Measurements from ENCODE around the gene ARHGEF4. TPM values are rescaled to one million over a fixed set of nuclear protein-coding genes. Genes with fewer than 3 reads are reported as not detected.

Gene ARHGEF4
- total RNA-seq, 1 donor from 2014 or later: 9.4 TPM

- no peak for DNase-seq (ENCODE audit: low spot score)
Measured at GRCh38 chr2:130915149-130915548, 78.4 kb downstream of the ARHGEF4 start.

GRCh38 chr2:130915595-130916437, 79.1 kb downstream of the ARHGEF4 start:
- no peak for DNase-seq (ENCODE audit: low spot score)

GRCh38 chr2:130916438-130916705, 79.7 kb downstream of the ARHGEF4 start:
- no peak for DNase-seq (ENCODE audit: low spot score)

- DNase-seq (ENCODE audit: low spot score): no peak
Measured at GRCh38 chr2:130917006-130917688, 80.4 kb downstream of the ARHGEF4 start.

- DNase-seq (ENCODE audit: low spot score): no peak
Measured at GRCh38 chr2:130918393-130918792, 81.7 kb downstream of the ARHGEF4 start.

GRCh38 chr2:130920415-130921163, 83.9 kb downstream of the ARHGEF4 start:
- no peak for DNase-seq (ENCODE audit: low spot score)

GRCh38 chr2:130921164-130921476, 84.4 kb downstream of the ARHGEF4 start:
- DNase-seq (ENCODE audit: low spot score): no peak

GRCh38 chr2:130922417-130922816, 85.7 kb downstream of the ARHGEF4 start:
- DNase-seq (ENCODE audit: low spot score): no peak

GRCh38 chr2:130928385-130928784, 91.7 kb downstream of the ARHGEF4 start:
- no peak for DNase-seq (ENCODE audit: low spot score)

- no peak for DNase-seq (ENCODE audit: low spot score)
Measured at GRCh38 chr2:130930740-130931659, 94.3 kb downstream of the ARHGEF4 start.

- DNase-seq (ENCODE audit: low spot score): no peak
Measured at GRCh38 chr2:130933501-130933900, 96.8 kb downstream of the ARHGEF4 start.

- no peak for DNase-seq (ENCODE audit: low spot score)
Measured at GRCh38 chr2:130936451-130936850, 99.7 kb downstream of the ARHGEF4 start.

GRCh38 chr2:130947967-130948366, 111.3 kb downstream of the ARHGEF4 start:
- DNase-seq (ENCODE audit: low spot score): no peak

GRCh38 chr2:130949954-130950353, 113.2 kb downstream of the ARHGEF4 start:
- DNase-seq (ENCODE audit: low spot score): no peak

- DNase-seq (ENCODE audit: low spot score): no peak
Measured at GRCh38 chr2:130951018-130951417, 114.3 kb downstream of the ARHGEF4 start.

- no peak for DNase-seq (ENCODE audit: low spot score)
Measured at GRCh38 chr2:130954873-130955272, 118.2 kb downstream of the ARHGEF4 start.

- no peak for DNase-seq (ENCODE audit: low spot score)
Measured at GRCh38 chr2:130957915-130958314, 121.2 kb downstream of the ARHGEF4 start.

- no peak for DNase-seq (ENCODE audit: low spot score)
Measured at GRCh38 chr2:130963196-130963848, 126.6 kb downstream of the ARHGEF4 start.

GRCh38 chr2:130963849-130964793, 127.4 kb downstream of the ARHGEF4 start:
- no peak for DNase-seq (ENCODE audit: low spot score)

- no peak for DNase-seq (ENCODE audit: low spot score)
Measured at GRCh38 chr2:130964931-130965330, 128.2 kb downstream of the ARHGEF4 start.

Measured in mesenteric fat pad (tissue), 1 donor.